OCI-LY3 (cell line): ENCODE results near the gene SULT1A2.

Source experiments
- CTCF ChIP-seq: fragments of 200-600, 300-600 bp; sonication (generic); IDR thresholded peaks from 2 replicates; pipeline ENCODE4 v1.5.1; 2014; ENCODE audit warnings: antibody characterized with exemption, low read length, low read depth
- EZH2phosphoT487 ChIP-seq: fragments of 200-600 bp; shearing (Covaris generic); IDR thresholded peaks from 2 replicates; pipeline ENCODE4 v1.6.1; 2018; ENCODE audit warnings: antibody characterized with exemption, mixed run types, low read depth

- TF ChIP-seq CTCF: no peak
- no peak for TF ChIP-seq EZH2phosphoT487
Measured at GRCh38 chr16:28597692-28598261, 927 bp upstream of the SULT1A2 start.
